Fibroblast of lung (primary cell): Measurements from ENCODE around the gene SYT14.

ENCODE experiments used
- EZH2 ChIP-seq: IDR thresholded peaks from 2 replicates; pipeline ENCODE4 v1.5.1; 2012; ENCODE audit warnings: low read length, control low read depth, mild to moderate bottlenecking; ENCODE audit errors: missing control alignments
- TF ChIP-seq, protein P1 (sequence below), 2 donors: IDR thresholded peaks in 1 of 2; conservative IDR thresholded peaks in 1 of 2; 1 replicate in 1 of 2; 2 replicates in 1 of 2; pipeline ENCODE4 v1.5.1; 2011 to 2012; ENCODE audit warnings: low read length in 2 of 2, control low read depth in 1 of 2, inconsistent platforms in 1 of 2, low read depth in 1 of 2, mild to moderate bottlenecking in 1 of 2

DNA sequence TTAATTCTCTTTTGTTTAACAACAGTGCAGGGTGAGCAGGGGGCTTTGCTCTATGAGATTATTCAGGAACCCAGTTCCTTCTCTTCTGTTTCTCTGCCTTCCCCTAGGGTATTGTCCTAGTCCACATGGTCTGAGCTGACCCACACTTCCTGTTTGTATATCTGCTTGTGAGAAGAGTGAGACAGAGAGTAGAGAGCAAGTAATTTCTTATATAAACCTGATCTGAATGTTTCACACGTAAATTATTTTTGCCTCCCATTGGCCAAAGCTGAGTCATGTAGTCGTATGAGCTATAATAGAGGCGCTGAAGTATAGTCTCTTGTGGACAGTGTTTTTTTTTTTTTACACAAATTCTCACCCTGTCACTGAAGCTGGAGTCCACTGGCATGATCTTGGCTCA is 160.3 kb downstream of the SYT14 start:
- TF ChIP-seq, protein P1, sequence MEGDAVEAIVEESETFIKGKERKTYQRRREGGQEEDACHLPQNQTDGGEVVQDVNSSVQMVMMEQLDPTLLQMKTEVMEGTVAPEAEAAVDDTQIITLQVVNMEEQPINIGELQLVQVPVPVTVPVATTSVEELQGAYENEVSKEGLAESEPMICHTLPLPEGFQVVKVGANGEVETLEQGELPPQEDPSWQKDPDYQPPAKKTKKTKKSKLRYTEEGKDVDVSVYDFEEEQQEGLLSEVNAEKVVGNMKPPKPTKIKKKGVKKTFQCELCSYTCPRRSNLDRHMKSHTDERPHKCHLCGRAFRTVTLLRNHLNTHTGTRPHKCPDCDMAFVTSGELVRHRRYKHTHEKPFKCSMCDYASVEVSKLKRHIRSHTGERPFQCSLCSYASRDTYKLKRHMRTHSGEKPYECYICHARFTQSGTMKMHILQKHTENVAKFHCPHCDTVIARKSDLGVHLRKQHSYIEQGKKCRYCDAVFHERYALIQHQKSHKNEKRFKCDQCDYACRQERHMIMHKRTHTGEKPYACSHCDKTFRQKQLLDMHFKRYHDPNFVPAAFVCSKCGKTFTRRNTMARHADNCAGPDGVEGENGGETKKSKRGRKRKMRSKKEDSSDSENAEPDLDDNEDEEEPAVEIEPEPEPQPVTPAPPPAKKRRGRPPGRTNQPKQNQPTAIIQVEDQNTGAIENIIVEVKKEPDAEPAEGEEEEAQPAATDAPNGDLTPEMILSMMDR (conservative IDR thresholded peaks at IDR 0.05 in 1 of 2, IDR thresholded peaks at IDR 0.05 in 1 of 2; ENCODE audit: low read depth in 1 of 2, low read length in 2 of 2): no peak
- no peak for TF ChIP-seq EZH2
